Type B pancreatic cell (in vitro differentiated cells): ENCODE results near the gene MEIS2. TPM values are rescaled to one million over a fixed set of nuclear protein-coding genes. Genes with fewer than 3 reads are reported as not detected.

ENCODE experiments used
- DNase-seq: peaks from one replicate; pipeline ENCODE4 v3.0.0; 2021; ENCODE audit warnings: mixed read lengths; ENCODE audit not compliant: unreplicated experiment; ENCODE audit errors: extremely low spot score
- H3K27ac Mint-ChIP-seq: 2 replicates; pipeline ENCODE4 v1.8.0; 2021; ENCODE audit warnings: mild to moderate bottlenecking, mixed read lengths
- H3K27me3 Mint-ChIP-seq: 2 replicates; pipeline ENCODE4 v1.8.0; 2021; ENCODE audit warnings: mixed read lengths
- H3K36me3 Mint-ChIP-seq: 2 replicates; pipeline ENCODE4 v1.8.0; 2021; ENCODE audit warnings: mixed read lengths
- H3K4me1 Mint-ChIP-seq: one replicate; pipeline ENCODE4 v1.8.0; 2021; ENCODE audit warnings: mixed read lengths; ENCODE audit not compliant: unreplicated experiment
- H3K4me3 Mint-ChIP-seq: 2 replicates; pipeline ENCODE4 v1.8.0; 2021; ENCODE audit warnings: mild to moderate bottlenecking, mixed read lengths
- H3K9me3 Mint-ChIP-seq: 2 replicates; pipeline ENCODE4 v1.8.0; 2021; ENCODE audit warnings: mixed read lengths
- total RNA-seq: library from RNA; stranded (reverse); gene quantifications from 2 replicates; pipeline ENCODE4 v1.2.1, GENCODE V29; 2021; ENCODE audit warnings: low replicate concordance
- TF ChIP-seq, protein P1 (sequence below): fragments of 200-600 bp; sonication (generic); conservative IDR thresholded peaks from 2 replicates; pipeline ENCODE4 v1.5.0; 2021; ENCODE audit warnings: antibody characterized with exemption, mild to moderate bottlenecking

The MEIS2 gene
- total RNA-seq, 1 donor from 2014 or later, result 211 TPM

DNA sequence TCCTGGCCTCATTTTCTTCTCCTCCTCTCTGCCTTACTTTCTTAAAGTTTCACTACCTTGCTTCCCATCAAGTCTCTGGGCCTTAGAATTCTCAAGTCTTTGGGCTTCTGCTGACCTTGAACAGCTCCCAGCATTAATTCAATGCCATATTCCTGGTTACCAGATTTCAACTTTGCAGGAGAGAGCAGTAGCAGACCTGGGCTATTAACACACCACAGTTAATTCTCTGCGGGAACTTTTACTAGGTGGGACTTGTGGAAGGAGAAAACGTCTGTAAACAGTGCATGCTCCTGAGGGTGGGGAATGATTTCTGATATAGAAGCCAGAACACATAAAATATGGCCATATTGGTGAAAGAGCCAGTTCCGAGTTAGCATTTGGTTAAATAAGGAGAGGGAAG, 214.6 kb downstream of the MEIS2 start:
- H3K4me1 Mint-ChIP-seq, result peaks cover 66% of the 10 kb centered on the region
- no peaks in the 10 kb centered on the region for H3K9me3 Mint-ChIP-seq
- peaks cover 67% of the 10 kb centered on the region for H3K27me3 Mint-ChIP-seq
- H3K27ac Mint-ChIP-seq, result peak overlapping the region; percentile 97
- TF ChIP-seq, protein P1, sequence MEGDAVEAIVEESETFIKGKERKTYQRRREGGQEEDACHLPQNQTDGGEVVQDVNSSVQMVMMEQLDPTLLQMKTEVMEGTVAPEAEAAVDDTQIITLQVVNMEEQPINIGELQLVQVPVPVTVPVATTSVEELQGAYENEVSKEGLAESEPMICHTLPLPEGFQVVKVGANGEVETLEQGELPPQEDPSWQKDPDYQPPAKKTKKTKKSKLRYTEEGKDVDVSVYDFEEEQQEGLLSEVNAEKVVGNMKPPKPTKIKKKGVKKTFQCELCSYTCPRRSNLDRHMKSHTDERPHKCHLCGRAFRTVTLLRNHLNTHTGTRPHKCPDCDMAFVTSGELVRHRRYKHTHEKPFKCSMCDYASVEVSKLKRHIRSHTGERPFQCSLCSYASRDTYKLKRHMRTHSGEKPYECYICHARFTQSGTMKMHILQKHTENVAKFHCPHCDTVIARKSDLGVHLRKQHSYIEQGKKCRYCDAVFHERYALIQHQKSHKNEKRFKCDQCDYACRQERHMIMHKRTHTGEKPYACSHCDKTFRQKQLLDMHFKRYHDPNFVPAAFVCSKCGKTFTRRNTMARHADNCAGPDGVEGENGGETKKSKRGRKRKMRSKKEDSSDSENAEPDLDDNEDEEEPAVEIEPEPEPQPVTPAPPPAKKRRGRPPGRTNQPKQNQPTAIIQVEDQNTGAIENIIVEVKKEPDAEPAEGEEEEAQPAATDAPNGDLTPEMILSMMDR, result no peak
- no peak for DNase-seq
- peak overlapping the region; percentile 89 for H3K4me3 Mint-ChIP-seq
- peaks cover 8% of the 10 kb centered on the region for H3K36me3 Mint-ChIP-seq

DNA sequence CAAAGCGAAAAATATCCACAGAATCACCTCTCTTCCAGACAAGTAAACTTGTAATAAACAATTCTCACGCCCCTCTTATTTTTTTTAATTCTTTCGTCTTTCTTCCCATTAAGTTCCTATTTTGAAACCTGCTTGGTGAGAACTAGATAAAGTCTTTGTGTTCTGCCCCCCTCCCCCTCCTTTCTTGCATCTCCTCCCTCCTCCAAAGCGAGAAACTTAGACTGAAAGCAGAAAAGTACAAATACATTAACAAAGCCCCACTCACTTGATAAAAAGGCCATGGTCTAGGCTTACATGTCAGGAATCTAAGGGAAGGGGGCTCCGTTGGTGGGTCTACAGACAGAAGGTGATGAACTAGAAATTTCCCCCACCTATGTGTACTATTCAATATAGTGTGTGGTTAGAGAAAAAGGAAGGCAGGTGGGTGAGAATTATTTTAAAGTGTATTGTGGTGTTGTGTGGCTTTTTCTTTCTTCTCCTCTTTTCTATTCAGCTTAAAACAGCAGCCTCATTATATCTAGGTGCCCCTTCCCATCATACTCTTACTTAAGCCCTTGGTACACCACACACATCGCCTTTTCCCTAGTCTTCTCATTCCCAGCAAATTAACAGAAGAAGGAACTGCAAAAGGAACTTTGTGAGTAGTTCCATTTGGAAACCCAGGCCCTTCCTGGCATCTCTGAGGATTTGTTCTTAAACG, 215.3 kb downstream of the MEIS2 start:
- Mint-ChIP-seq H3K4me3 (peak overlapping the region; percentile 89), H3K9me3 (no peaks in the 10 kb centered on the region), H3K27ac (peak overlapping the region; percentile 97), H3K4me1 (peaks cover 66% of the 10 kb centered on the region), H3K27me3 (peaks cover 73% of the 10 kb centered on the region), H3K36me3 (peaks cover 4% of the 10 kb centered on the region)
- no peak for DNase-seq
- TF ChIP-seq, protein P1, result no peak

DNA sequence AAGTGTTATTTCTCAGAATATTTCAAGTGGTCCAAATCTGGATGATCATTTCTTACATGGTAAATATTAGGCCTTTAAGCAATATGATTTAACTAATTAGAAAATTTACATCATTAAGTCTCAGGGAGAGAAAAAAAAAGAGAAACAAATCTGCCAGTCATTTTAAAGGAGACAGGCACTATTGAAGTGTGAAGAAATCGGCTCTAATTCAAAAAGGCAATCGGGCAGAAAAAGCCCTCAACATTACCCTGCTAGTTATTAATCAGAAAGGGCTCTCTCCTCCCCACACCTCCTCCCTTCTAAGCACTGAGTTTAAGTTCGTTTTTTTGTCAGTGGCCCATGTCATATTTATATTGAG, 215.9 kb downstream of the MEIS2 start:
- Mint-ChIP-seq H3K9me3 (no peaks in the 10 kb centered on the region), H3K4me3 (peak overlapping the region; percentile 89), H3K36me3 (peaks cover 3% of the 10 kb centered on the region), H3K27me3 (peaks cover 79% of the 10 kb centered on the region), H3K4me1 (peaks cover 66% of the 10 kb centered on the region), H3K27ac (peak overlapping the region; percentile 97)
- DNase-seq, result no peak
- TF ChIP-seq, protein P1, result no peak

GRCh38 chr15:36883713-36884517, 216.4 kb downstream of the MEIS2 start:
- Mint-ChIP-seq H3K36me3 (peaks cover 7% of the 10 kb centered on the region), H3K27me3 (peaks cover 84% of the 10 kb centered on the region)

DNA sequence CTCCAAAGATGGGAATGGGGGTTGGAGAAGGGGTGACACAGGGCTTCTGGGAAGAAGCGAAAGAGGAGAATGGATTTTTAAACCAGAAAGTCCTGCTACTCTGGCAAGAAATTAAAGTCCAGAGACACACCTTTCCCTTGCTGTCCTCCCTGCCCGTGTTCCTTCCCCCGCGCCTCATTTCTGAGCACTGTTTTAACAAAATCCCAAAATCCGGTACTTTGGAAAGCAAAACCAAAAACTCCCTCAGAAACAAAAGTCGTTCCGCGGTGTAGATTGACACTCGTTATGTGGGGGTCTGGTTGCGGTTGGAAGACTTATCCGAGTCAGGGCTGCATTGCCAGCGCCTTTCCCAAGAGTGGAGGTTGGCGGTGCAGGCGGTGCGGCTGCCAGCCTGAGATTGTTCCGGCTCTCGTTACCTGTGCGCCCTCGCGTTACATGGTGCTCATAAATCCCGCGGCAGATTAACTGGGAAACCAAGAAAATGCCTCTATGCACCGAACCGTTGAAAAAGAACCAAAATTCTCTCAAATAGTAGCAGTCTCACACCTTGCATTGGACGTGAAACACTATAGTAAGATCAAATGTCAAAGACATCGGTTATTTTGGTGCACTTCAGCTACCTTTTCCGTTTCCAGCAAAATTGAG, 217.7 kb downstream of the MEIS2 start:
- peak overlapping the region; percentile 97 for H3K27ac Mint-ChIP-seq

More at GRCh38 chr15:36883713-36884517, 216.4 kb downstream of the MEIS2 start:
- Mint-ChIP-seq H3K4me3 (peak overlapping the region; percentile 89), H3K4me1 (peaks cover 66% of the 10 kb centered on the region), H3K9me3 (no peaks in the 10 kb centered on the region), H3K27ac (peak overlapping the region; percentile 97)
- DNase-seq, result peak; percentile 92
- TF ChIP-seq, protein P1, result peak; percentile 97

More for the DNA sequence above, 217.7 kb downstream of the MEIS2 start:
- TF ChIP-seq, protein P1, result no peak
- H3K4me3 Mint-ChIP-seq, result peak overlapping the region; percentile 89
- no peaks in the 10 kb centered on the region for H3K9me3 Mint-ChIP-seq
- peaks cover 87% of the 10 kb centered on the region for H3K27me3 Mint-ChIP-seq
- H3K4me1 Mint-ChIP-seq, result peaks cover 61% of the 10 kb centered on the region
- DNase-seq, result no peak
- peaks cover 9% of the 10 kb centered on the region for H3K36me3 Mint-ChIP-seq
